HepG2 (cell line): Measurements from ENCODE around the gene ADCY1. TPM values are rescaled to one million over a fixed set of nuclear protein-coding genes. Genes with fewer than 3 reads are reported as not detected.

ENCODE experiments used
- ATAC-seq: fragments of 200-7000 bp; cut with Tn5 transposase; 3 replicates; pipeline ENCODE4 v1.9.1; 2020; ENCODE audit warnings: mild to moderate bottlenecking, moderate library complexity
- BruUV-seq: library from RNA; stranded (reverse); fragments of 400-500 nt; replicated peaks from 2 replicates; lab custom pipeline; 2021; lab: Mats Ljungman, UMichigan
- CTCF ChIA-PET: fragments of 300-600 bp; formaldehyde crosslinking; extraction: SDS; loops from one replicate; lab custom pipeline; 2021; ENCODE audit warnings: low total read pairs, inconsistent platforms, low intra/inter-chr PET ratio; lab: Yijun Ruan, JAX
- POLR2A ChIA-PET: fragments of 350-600 bp; sonication (Branson Sonifier 250); formaldehyde crosslinking; loops from one replicate; lab custom pipeline; 2020; ENCODE audit warnings: antibody characterized with exemption, inconsistent platforms; lab: Yijun Ruan, JAX
- DNase-seq: peaks from one replicate; pipeline ENCODE4 v3.0.0-alpha.2; 2015; ENCODE audit warnings: low spot score
- FAIRE-seq: peaks from 3 replicates; lab custom pipeline; 2011; peaks lifted over from hg19 to GRCh38; lab: Jason Lieb, UNC
- H2AFZ ChIP-seq: one replicate; pipeline ENCODE4 v1.6.1; 2011; ENCODE audit warnings: low read length, inconsistent platforms
- H3K27ac ChIP-seq: fragments of 300-600 bp; 3 replicates; pipeline ENCODE4 v1.8.0; 2011; ENCODE audit warnings: mixed run types, mild to moderate bottlenecking, mixed read lengths, low read length, inconsistent platforms; ENCODE audit not compliant: insufficient read depth; ENCODE audit errors: extremely low read length
- H3K27me3 ChIP-seq, 2 experiments: fragments of 200-600 bp in 1 of 2; 2 replicates in 1 of 2; 3 replicates in 1 of 2; pipeline versions ENCODE4 v1.6.0 to v1.8.0; 2011; ENCODE audit warnings: low read length in 2 of 2, mild to moderate bottlenecking in 2 of 2, moderate library complexity in 2 of 2, inconsistent platforms in 1 of 2; ENCODE audit not compliant: insufficient read depth in 2 of 2, control insufficient read depth in 1 of 2
- H3K36me3 ChIP-seq, 2 experiments: fragments of 200-600 bp in 1 of 2; replicated peaks in 1 of 2; 2 replicates in 1 of 2; 3 replicates in 1 of 2; pipeline versions ENCODE4 v1.5.1 to v1.8.0; 2011; ENCODE audit warnings: low read length in 2 of 2, inconsistent platforms in 1 of 2; ENCODE audit not compliant: insufficient read depth in 2 of 2, control insufficient read depth in 1 of 2
- H3K4me1 ChIP-seq: 2 replicates; pipeline ENCODE4 v1.5.1; 2012; ENCODE audit warnings: low read length, inconsistent platforms; ENCODE audit not compliant: insufficient read depth
- H3K4me2 ChIP-seq: 2 replicates; pipeline ENCODE4 v1.6.0; 2011; ENCODE audit warnings: low read depth, low read length, inconsistent platforms
- H3K4me3 ChIP-seq, 3 experiments: fragments of 200-600 bp in 1 of 3; sonication (generic), shearing (Covaris generic) in 1 of 3; replicated peaks in 1 of 3; 2 replicates each; pipeline ENCODE4 v1.5.1; 2011 to 2016; ENCODE audit warnings: low read length in 3 of 3, inconsistent platforms in 2 of 3, low read depth in 2 of 3, mild to moderate bottlenecking in 2 of 3, control low read depth in 1 of 3, mixed read lengths in 1 of 3; ENCODE audit not compliant: insufficient read depth in 1 of 3
- H3K79me2 ChIP-seq: one replicate; pipeline ENCODE4 v1.6.1; 2011; ENCODE audit warnings: low read length, inconsistent platforms; ENCODE audit not compliant: insufficient read depth
- H3K9ac ChIP-seq: 2 replicates; pipeline ENCODE4 v1.6.0; 2011; ENCODE audit warnings: mild to moderate bottlenecking, low read depth, low read length, inconsistent platforms; ENCODE audit not compliant: insufficient read depth
- H3K9me3 ChIP-seq: 2 replicates; pipeline ENCODE4 v1.5.1; 2012; ENCODE audit warnings: mild to moderate bottlenecking, low read length
- H4K20me1 ChIP-seq: 2 replicates; pipeline ENCODE4 v1.6.0; 2011; ENCODE audit warnings: inconsistent platforms, mild to moderate bottlenecking, low read length, moderate library complexity; ENCODE audit not compliant: insufficient read depth
- GFI1 ChIP-seq: sonication (generic); formaldehyde crosslinking; IDR thresholded peaks from 2 replicates; pipeline ENCODE4 v1.5.0; 2020; ENCODE audit warnings: missing genetic modification reagents, mild to moderate bottlenecking, borderline replicate concordance
- MTF2 ChIP-seq: sonication (generic); formaldehyde crosslinking; IDR thresholded peaks from 2 replicates; pipeline ENCODE4 v1.5.0; 2020; ENCODE audit warnings: missing genetic modification reagents, borderline replicate concordance
- NR3C1 ChIP-seq: sonication (generic); formaldehyde crosslinking; IDR thresholded peaks from 2 replicates; pipeline ENCODE4 v1.4.0; 2020; ENCODE audit warnings: missing genetic modification reagents
- PAXIP1 ChIP-seq: sonication (generic); formaldehyde crosslinking; conservative IDR thresholded peaks from 2 replicates; pipeline ENCODE4 v1.4.0; 2020; ENCODE audit warnings: mild to moderate bottlenecking, missing genetic modification reagents, moderate library complexity
- SCMH1 ChIP-seq: sonication (generic); formaldehyde crosslinking; IDR thresholded peaks from 2 replicates; pipeline ENCODE4 v1.9.0; 2021; ENCODE audit warnings: missing genetic modification reagents, mild to moderate bottlenecking, borderline replicate concordance
- ZNF576 ChIP-seq: sonication (generic); formaldehyde crosslinking; IDR thresholded peaks from 2 replicates; pipeline ENCODE4 v1.4.0; 2020; ENCODE audit warnings: mild to moderate bottlenecking, missing genetic modification reagents
- WGBS: methylation state at CpG from one replicate; pipeline ENCODE4 v1.1.6; 2017; ENCODE audit warnings: low lambda C conversion rate; 5-methylcytosine and 5-hydroxymethylcytosine counted together
- in situ Hi-C: cut with HindIII; loops from 2 replicates; pipeline ENCODE4 v1.10.0; 2017; ENCODE audit warnings: low pct_unique_long_range_greater_than_20kb; ENCODE audit not compliant: extremely low pct_ligation_motif_present
- intact Hi-C: fragments of 100-400 bp; cut with micrococcal nuclease; formaldehyde crosslinking; loops from one replicate; pipeline ENCODE4 v1.10.0; 2022; ENCODE audit not compliant: unreplicated experiment
- polyA plus RNA-seq, 8 experiments: library from polyadenylated mRNA; depleted of rRNA in 3 of 8; stranded (reverse) in 7 of 8; unstranded in 1 of 8; fragments of >200 nt; fragmentation: Illumina TruSeq in 4 of 8; extraction: Trizol in 4 of 8; gene quantifications; 2 replicates each; pipeline versions ENCODE4 v1.2.1 to v1.2.3, GENCODE V29; 2011 to 2016; ENCODE audit warnings: low read depth in 4 of 8, missing spikeins in 1 of 8, mixed read lengths in 1 of 8; ENCODE audit not compliant: insufficient read depth in 1 of 8
- total RNA-seq, 5 experiments: library from RNA; depleted of rRNA; stranded (reverse); fragments of >200 nt; fragmentation: Illumina TruSeq; extraction: Trizol; gene quantifications; 2 replicates each; pipeline ENCODE4 v1.2.3, GENCODE V29; 2016; ENCODE audit warnings: low read depth in 1 of 5

The ADCY1 gene
- total and polyA plus RNA-seq, 2 of the 13 experiments (the other 11 are each of a cell fraction or from before 2014, with no cell fraction given): 0.80 to 1.2 TPM

- ChIA-PET POLR2A (no interaction called here), CTCF (no interaction called here)
- Histone ChIP-seq H4K20me1 (no peaks in the 10 kb centered on the region), H3K4me2 (no peak overlapping the region), H3K36me3 (no peaks in the 10 kb centered on the region), H3K9ac (no peak overlapping the region), H3K27ac (no peak overlapping the region), H3K27me3 (peaks cover 0 to 3% of the 10 kb centered on the region in 2 experiments; a peak in 1 of 5 replicates), H3K79me2 (no peaks in the 10 kb centered on the region), H2AFZ (no peak overlapping the region), H3K4me1 (peaks cover 10% of the 10 kb centered on the region; the same call in 1 of the 2 replicates), H3K9me3 (no peaks in the 10 kb centered on the region), H3K4me3 (no peak overlapping the region)
- FAIRE-seq (no peak), DNase-seq (no peak), ATAC-seq (no peak)
- BruUV-seq: no TSS peak
- no peak for TF ChIP-seq MTF2 (CRISPR knock-in tag)
- TF ChIP-seq GFI1 (CRISPR knock-in tag): no peak
- no peak for TF ChIP-seq NR3C1 (CRISPR knock-in tag)
- no peak for TF ChIP-seq SCMH1 (CRISPR knock-in tag)
- no peak for TF ChIP-seq ZNF576 (CRISPR knock-in tag)
- TF ChIP-seq PAXIP1: no peak
- in situ Hi-C loops: no loop called here
- 92% methylated on average over 6 of the region's 13 CpGs for WGBS
- intact Hi-C loops: no loop called here
These were observed 109.5 kb downstream of the ADCY1 start for GRCh38 chr7:45683556-45684148.
